HepG2 (cell line): ENCODE results near the gene NECAB2. TPM values are rescaled to one million over a fixed set of nuclear protein-coding genes. Genes with fewer than 3 reads are reported as not detected.

Source experiments
- ATF7 ChIP-seq, 2 experiments: fragments of 450-650 bp in 1 of 2; sonication (generic) in 1 of 2; formaldehyde crosslinking in 1 of 2; IDR thresholded peaks; 2 replicates each; pipeline versions ENCODE4 v1.4.0 to v1.6.1; 2016 to 2020; ENCODE audit warnings: antibody characterized with exemption in 1 of 2, mild to moderate bottlenecking in 1 of 2, missing genetic modification reagents in 1 of 2
- CBFB ChIP-seq: sonication (generic); formaldehyde crosslinking; IDR thresholded peaks from 2 replicates; pipeline ENCODE4 v1.4.0; 2020; ENCODE audit warnings: missing genetic modification reagents
- POGZ ChIP-seq: sonication (generic); formaldehyde crosslinking; IDR thresholded peaks from 2 replicates; pipeline ENCODE4 v1.4.0; 2020; ENCODE audit warnings: mild to moderate bottlenecking, missing genetic modification reagents
- ZBTB26 ChIP-seq: IDR thresholded peaks from 2 replicates; pipeline ENCODE4 v1.6.1; 2016; ENCODE audit warnings: missing compliant biosample characterization, missing genetic modification reagents, borderline replicate concordance
- ZNF230 ChIP-seq: sonication (generic); formaldehyde crosslinking; IDR thresholded peaks from 2 replicates; pipeline ENCODE4 v1.4.0; 2020; ENCODE audit warnings: mild to moderate bottlenecking, missing genetic modification reagents
- ZNF557 ChIP-seq: sonication (generic); formaldehyde crosslinking; IDR thresholded peaks from 2 replicates; pipeline ENCODE4 v1.4.0; 2020; ENCODE audit warnings: missing genetic modification reagents
- polyA plus RNA-seq, 8 experiments: library from polyadenylated mRNA; depleted of rRNA in 3 of 8; stranded (reverse) in 7 of 8; unstranded in 1 of 8; fragments of >200 nt; fragmentation: Illumina TruSeq in 4 of 8; extraction: Trizol in 4 of 8; gene quantifications; 2 replicates each; pipeline versions ENCODE4 v1.2.1 to v1.2.3, GENCODE V29; 2011 to 2016; ENCODE audit warnings: low read depth in 4 of 8, missing spikeins in 1 of 8, mixed read lengths in 1 of 8; ENCODE audit not compliant: insufficient read depth in 1 of 8
- total RNA-seq, 5 experiments: library from RNA; depleted of rRNA; stranded (reverse); fragments of >200 nt; fragmentation: Illumina TruSeq; extraction: Trizol; gene quantifications; 2 replicates each; pipeline ENCODE4 v1.2.3, GENCODE V29; 2016; ENCODE audit warnings: low read depth in 1 of 5
- TF ChIP-seq, protein P1 (sequence below): sonication (generic); formaldehyde crosslinking; IDR thresholded peaks from 2 replicates; pipeline ENCODE4 v1.5.0; 2020; ENCODE audit warnings: mild to moderate bottlenecking, missing genetic modification reagents, borderline replicate concordance
- TF ChIP-seq, protein P2 (sequence below): sonication (generic); formaldehyde crosslinking; IDR thresholded peaks from 2 replicates; pipeline ENCODE4 v1.4.0; 2020; ENCODE audit warnings: mild to moderate bottlenecking, missing genetic modification reagents

Gene NECAB2
- total and polyA plus RNA-seq, 2 of the 13 experiments (the other 11 are each of a cell fraction or from before 2014, with no cell fraction given), result 0.21 to 0.49 TPM

DNA sequence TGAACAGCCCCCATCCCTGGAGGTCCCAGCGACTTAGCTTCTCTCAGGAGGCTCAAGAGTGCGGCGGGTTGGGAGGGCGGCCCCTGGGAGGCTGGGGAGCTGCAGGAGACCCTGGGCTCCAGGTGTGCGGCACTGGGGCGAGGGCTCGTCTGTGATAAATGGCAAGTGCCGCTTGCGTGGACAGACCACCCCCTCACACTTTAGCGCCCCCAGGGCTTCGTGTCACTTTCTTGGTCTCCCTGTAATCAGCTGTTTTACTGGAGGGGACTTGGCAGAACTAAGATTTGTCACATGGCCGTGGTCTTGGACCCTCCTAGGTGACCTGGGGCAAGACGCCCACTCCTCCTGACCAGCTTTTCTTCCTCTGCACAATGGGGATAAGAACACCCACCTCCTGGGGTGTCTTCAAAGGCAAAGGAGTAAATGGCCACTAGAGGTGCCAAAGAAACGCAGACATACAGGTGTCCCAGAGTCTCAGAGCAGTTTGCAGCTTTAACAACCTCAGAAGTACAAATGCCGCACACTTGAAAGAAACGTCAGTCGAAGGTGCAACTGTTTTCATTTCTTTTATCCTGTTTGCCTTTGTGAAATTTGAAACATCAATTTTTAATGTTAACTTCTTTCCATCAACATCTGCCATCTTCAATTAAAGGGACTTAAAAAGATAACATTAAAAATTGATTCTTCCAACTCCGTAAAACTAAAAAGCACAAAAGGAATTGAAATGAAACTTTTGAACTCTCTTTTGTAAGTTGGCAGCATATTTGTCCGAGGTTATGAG, 14.1 kb upstream of the NECAB2 start (continued):
- TF ChIP-seq ZNF230 (no peak), ZBTB26 (no peak; the same call in 1 of the 2 replicates), ZNF557 (CRISPR knock-in tag) (no peak), ATF7 (IDR thresholded peaks at IDR 0.05) (no peak), ATF7 (CRISPR knock-in tag; IDR thresholded peaks at IDR 0.05) (no peak), POGZ (CRISPR knock-in tag) (no peak), CBFB (CRISPR knock-in tag) (no peak)
- TF ChIP-seq, protein P1, sequence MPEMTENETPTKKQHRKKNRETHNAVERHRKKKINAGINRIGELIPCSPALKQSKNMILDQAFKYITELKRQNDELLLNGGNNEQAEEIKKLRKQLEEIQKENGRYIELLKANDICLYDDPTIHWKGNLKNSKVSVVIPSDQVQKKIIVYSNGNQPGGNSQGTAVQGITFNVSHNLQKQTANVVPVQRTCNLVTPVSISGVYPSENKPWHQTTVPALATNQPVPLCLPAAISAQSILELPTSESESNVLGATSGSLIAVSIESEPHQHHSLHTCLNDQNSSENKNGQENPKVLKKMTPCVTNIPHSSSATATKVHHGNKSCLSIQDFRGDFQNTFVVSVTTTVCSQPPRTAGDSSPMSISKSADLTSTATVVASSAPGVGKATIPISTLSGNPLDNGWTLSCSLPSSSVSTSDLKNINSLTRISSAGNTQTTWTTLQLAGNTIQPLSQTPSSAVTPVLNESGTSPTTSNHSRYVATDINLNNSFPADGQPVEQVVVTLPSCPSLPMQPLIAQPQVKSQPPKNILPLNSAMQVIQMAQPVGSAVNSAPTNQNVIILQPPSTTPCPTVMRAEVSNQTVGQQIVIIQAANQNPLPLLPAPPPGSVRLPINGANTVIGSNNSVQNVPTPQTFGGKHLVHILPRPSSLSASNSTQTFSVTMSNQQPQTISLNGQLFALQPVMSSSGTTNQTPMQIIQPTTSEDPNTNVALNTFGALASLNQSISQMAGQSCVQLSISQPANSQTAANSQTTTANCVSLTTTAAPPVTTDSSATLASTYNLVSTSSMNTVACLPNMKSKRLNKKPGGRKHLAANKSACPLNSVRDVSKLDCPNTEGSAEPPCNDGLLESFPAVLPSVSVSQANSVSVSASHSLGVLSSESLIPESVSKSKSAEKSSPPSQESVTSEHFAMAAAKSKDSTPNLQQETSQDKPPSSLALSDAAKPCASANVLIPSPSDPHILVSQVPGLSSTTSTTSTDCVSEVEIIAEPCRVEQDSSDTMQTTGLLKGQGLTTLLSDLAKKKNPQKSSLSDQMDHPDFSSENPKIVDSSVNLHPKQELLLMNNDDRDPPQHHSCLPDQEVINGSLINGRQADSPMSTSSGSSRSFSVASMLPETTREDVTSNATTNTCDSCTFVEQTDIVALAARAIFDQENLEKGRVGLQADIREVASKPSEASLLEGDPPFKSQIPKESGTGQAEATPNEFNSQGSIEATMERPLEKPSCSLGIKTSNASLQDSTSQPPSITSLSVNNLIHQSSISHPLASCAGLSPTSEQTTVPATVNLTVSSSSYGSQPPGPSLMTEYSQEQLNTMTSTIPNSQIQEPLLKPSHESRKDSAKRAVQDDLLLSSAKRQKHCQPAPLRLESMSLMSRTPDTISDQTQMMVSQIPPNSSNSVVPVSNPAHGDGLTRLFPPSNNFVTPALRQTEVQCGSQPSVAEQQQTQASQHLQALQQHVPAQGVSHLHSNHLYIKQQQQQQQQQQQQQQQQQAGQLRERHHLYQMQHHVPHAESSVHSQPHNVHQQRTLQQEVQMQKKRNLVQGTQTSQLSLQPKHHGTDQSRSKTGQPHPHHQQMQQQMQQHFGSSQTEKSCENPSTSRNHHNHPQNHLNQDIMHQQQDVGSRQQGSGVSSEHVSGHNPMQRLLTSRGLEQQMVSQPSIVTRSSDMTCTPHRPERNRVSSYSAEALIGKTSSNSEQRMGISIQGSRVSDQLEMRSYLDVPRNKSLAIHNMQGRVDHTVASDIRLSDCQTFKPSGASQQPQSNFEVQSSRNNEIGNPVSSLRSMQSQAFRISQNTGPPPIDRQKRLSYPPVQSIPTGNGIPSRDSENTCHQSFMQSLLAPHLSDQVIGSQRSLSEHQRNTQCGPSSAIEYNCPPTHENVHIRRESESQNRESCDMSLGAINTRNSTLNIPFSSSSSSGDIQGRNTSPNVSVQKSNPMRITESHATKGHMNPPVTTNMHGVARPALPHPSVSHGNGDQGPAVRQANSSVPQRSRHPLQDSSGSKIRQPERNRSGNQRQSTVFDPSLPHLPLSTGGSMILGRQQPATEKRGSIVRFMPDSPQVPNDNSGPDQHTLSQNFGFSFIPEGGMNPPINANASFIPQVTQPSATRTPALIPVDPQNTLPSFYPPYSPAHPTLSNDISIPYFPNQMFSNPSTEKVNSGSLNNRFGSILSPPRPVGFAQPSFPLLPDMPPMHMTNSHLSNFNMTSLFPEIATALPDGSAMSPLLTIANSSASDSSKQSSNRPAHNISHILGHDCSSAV (CRISPR knock-in tag), result 0 out of 2 replicates have a peak, but pooled peaks have one; percentile 60
- TF ChIP-seq, protein P2, sequence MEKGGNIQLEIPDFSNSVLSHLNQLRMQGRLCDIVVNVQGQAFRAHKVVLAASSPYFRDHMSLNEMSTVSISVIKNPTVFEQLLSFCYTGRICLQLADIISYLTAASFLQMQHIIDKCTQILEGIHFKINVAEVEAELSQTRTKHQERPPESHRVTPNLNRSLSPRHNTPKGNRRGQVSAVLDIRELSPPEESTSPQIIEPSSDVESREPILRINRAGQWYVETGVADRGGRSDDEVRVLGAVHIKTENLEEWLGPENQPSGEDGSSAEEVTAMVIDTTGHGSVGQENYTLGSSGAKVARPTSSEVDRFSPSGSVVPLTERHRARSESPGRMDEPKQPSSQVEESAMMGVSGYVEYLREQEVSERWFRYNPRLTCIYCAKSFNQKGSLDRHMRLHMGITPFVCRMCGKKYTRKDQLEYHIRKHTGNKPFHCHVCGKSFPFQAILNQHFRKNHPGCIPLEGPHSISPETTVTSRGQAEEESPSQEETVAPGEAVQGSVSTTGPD (CRISPR knock-in tag), result no peak
- TF ChIP-seq, all 625 proteins: peak for 52
